ENCODE data around the gene ETV4.

The ETV4 gene

GRCh38 chr17:43546319-43547188 lies at the start of gene ETV4:
ETV4 (minus strand) TSS chr17:43546340; CDS start chr17:43545617, 723 bp downstream.
- DNase-seq, result peak; percentile 31 to 87 (median 72)

DNA sequence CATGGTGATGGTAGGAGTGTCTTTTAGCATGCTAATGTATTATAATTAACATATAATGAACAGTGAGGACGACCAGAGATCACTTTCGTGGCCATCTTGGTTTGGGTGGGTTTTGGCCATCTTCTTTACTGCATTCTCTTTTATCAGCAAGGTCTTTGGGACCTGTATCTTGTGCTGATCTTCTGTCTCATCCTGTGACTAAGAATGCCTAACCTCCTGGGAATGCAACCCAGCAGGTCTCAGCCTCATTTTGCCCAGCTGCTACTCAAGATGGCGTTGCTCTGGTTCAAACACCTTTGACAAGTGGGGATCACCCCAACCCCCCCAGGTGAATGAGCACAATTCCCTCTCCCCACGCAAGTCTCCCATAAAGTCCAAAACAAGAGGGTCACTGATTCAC lies 49.3 kb upstream of the ETV4 start:
- DNase-seq, result no peak

GRCh38 chr17:43591779-43592562 lies 45.8 kb upstream of the ETV4 start:
- DNase-seq, result no peak

DNA sequence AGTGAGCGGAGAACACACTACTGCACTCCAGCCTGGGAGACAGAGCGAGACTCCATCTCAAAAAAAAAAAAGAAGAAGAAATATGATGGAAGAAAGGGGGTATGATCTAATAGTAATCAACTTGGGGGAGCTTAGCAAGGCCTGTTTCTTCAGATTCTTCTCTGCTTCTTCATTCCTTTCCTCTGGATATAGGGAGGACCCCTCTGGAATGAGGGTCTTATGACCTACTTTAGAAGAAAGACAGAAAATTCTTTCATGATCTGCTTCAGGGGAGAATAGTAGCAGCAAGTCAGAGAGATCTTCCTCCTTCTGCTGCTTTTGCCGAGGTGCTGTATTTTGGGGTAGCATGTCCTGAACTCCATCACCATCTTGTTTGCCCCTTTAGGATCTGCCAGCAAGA lies 44.9 kb upstream of the ETV4 start:
- DNase-seq, result no peak

- no peak for DNase-seq
Measured at GRCh38 chr17:43588664-43589435, 42.7 kb upstream of the ETV4 start.

DNA sequence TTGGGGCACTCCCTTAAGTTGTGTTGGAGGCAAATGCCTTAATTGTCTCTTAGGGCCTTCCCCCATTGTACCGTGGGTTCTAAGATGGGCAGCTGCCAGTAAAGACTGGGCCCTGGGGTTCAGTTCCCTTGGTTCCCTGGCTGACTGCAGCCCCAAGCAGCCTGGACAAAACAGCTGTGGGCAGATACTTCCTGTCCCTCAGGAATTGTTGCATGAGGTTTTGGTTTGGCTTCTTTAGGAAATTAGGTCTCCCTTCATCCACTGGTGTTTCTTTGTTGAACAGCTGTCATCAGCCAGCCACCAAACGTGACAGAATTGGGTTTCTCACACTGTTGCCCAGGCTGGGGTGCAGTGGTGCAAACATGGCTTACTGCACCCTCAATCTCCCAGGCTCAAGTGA lies 42.0 kb upstream of the ETV4 start:
- DNase-seq, result no peak

DNA sequence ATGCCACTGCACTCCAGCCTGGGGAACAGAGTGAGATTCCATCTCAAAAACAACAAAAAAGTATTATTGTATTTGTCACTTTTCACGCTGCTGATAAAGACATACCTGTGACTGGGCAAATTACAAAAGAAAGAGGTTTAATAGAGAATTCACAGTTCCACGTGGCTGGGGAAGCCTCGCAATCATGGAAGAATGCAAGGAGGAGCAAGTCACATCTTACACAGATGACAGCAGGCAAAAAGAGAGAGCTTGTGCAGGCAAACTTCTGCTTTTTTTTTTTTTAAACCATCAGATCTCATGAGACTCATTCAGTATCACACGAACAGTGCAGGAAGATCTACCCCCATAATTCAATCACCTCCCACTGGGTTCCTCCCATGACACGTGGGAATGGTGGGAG lies 41.5 kb upstream of the ETV4 start:
- DNase-seq, result no peak

GRCh38 chr17:43584666-43585102 lies 38.5 kb upstream of the ETV4 start:
- DNase-seq, result no peak

GRCh38 chr17:43583332-43583731 lies 37.2 kb upstream of the ETV4 start:
- DNase-seq, result no peak

- DNase-seq, result no peak
Measured at GRCh38 chr17:43581613-43582012, 35.5 kb upstream of the ETV4 start.

DNA sequence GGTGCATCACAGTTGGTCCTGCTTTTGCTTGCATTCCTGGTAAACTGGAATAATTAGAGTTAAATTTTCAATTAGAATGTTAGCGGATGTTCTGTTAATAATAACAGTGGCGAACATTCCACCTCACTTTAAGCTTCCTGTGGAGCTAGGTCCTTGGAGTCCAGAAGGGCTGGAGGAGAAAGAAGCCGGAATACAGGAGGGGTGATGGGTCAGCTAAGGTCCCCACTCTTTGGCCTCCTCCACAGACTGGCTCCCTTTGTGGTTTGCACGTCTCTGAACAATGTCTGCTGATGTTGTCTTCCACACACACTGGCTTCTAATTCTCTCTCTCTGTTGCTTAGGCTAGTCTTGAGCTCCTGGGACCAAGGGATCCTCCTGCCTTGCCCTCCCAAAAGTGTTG lies 35.0 kb upstream of the ETV4 start:
- DNase-seq, result no peak

DNA sequence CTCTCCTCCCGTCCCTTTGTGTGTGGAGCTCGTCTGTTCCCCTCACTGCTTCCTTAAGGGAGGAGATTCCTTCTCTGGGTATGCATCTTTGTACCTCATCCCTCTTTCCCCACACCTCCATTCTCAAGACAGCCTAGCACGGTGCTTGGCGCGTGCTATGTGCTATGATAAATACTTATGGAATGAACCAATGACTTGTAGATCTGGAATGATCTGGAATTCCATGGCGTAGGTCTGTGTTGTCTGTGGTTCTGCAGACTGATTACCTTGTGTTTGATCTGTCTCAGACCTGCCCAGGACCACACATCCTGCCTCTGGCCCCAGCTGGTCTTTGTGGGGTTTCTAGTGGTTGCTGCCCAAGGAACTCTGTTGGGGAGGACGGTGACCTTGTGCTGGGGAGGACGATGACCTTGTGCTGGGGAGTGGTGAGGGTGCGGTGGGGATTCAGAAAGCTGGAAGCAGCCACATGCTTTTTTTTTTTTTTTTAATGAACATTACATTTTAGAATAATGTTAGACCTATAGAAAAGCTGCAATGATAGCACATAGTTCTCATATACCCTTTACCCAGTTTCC lies 33.5 kb upstream of the ETV4 start:
- DNase-seq, result no peak

DNA sequence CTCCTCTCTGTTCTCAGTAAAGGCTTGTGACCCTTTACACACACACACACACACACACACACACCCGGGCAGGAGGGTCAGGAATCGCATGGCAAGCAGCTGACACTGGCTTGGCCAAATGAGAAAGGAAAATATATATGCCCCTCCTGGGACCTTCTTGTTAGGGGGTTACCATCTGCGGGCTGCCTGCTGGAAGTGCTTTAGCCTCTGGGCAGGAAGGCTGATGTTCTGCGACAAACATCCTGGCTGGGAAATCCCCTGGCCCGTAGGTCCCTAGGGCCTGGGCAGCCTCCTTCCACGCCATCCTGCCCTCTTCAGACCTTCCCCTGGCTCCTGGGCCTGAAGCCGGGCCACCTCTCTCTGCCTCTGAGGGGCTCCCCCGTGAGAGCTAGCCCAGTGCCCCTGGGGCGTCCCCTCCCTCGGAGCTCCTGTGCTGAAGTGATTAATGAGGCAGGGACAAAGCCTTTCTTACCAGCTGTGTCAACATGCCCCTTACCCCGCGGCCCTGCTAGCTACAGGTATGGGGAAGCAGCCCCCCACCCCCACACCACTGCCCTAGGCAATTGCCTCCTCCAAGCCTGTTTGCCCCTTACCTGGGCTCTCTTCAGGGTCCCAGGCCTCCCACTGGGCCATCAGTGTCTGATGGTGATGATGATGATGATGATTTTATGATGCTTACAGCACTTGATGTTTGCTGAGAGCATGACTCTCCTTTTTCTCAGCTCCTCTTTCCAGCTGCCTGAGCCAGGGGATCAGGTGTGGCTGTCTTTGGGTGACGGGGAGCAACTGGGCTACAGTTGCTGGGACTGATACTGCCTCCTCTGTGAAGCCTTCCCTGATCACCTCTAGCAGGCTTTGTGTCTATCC lies 32.8 kb upstream of the ETV4 start:
- no peak for DNase-seq

GRCh38 chr17:43578404-43578698 lies 32.2 kb upstream of the ETV4 start:
- no peak for DNase-seq

DNA sequence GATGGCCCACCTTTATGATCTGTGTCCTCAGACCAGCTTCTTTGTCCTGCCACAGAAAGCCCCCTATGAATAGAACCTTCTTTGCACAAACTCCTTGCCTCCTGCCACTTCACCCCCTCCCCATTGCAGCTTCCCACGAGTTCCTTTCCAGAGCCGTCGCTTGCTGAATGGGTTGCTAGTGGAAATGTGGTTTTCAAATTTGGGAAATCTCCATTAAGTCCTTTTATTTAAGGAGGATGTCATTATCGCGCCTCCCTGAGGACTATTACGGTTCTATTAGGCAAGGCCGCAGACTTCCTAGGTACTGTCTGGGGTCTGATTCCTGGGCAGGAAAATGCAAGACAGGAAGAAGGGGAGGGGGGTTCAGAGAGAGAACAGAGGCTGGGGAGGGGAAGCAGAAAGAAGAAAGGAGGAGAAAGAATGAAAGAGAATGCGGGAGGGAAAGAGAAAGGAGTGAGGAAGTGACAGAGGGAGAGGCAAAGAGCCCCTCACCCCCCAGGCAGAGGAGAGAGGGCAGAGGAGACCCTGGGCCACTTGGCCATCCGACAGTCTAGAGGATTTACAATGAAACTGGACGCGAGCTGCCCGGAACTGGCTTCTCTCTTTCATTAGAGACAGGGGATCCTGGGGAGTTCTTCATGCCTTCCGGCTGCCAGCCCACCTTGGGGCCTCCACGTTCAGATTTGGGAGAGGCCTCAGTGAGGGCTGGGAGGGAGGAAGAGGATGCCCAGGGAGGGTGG lies 31.7 kb upstream of the ETV4 start:
- no peak for DNase-seq

DNA sequence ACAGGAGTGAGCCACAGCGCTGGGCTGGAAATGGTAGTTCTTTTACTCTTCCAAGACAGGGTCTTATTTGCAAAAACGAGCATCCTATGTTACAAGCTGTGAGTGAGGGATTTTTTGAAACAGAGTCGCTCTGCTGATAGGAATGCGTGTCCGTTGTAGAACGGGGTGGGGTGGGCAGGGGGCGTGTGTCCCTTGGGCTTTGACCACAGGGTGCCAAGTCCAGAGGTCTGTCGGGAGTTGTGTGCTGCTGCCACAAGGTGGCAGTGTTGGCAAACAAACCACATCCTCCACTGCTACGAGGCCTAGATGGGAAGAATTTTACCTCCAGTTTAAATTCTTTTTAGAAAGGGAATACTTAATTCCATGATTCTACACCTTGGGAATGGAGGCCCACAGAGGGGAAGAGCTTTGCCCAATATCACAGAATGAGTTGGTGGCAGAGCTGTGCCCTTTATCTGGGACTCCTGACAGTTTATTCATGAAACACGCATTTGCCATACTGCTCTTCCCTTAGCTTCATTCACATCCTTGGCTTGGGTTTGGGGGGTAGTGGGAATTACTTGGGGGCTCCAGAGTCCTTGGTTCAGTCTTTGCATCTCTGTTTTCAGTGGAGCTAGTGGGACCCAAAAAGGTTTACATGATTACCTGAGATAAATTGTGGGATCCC lies 30.6 kb upstream of the ETV4 start:
- DNase-seq, result peak in 12 of 14 donors; percentile 4 to 47 (median 18)

DNA sequence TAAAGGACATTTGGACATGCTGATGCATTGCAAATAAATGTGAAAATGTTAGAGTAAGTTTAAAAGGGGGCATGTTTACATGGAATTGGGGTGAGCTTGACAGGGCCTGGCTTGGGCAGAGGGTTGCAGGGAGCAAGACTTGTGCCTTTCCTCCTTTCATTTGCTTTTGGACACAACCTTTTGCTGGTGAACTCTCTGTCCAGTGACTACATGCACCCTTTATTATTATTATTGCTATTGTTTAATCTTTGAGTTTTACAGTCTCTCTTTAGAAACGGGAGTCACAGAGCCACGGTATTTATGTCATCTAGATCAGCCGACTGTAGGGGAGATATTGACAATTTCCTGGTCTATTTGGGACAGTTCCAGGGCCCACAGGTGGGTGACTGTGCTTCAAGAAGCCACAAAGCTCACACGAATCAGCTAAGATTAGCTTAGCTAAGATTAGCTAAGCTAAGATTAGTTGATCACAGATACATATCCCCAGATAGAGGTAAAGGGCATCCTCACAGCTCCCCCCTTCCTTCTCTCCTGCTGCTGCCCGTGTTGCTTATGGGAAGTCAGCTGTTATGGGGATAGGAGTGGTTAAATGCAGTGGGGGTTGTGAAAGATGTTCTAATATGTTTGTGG lies 28.9 kb upstream of the ETV4 start:
- no peak for DNase-seq

DNA sequence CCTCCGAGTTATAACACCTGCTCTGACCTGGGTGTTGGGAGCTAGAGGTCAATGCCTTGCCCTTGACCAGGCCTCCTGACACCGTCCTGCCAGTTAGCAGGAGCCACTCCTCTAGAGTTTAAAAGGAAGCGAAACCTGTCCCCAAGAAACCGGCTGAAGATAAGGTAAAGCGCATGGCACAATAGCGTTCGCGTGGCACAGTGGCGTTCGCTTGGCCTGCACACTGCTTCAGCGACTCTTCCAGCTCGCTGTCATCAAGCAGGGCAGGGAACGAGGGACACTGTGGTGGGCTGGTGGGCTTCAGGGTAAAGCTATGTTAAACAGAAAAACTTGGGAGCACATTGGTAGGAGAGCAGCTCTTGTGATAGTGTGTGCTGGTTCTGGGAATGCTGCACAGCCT lies 28.2 kb upstream of the ETV4 start:
- no peak for DNase-seq

GRCh38 chr17:43573579-43574321 lies 27.6 kb upstream of the ETV4 start:
- no peak for DNase-seq
